Activated gamma-delta T cell (primary cell): ENCODE data around the gene ABR.
"Not testable (repeated sequence)": the region's sequence is repeated elsewhere in the genome, so short reads cannot be mapped to it uniquely, and the experiment has no call there.

Experiments
- DNase-seq: peaks from one replicate; lab custom pipeline; 2025; lab: John Stamatoyannopoulos, UW

ABR gene

GRCh38 chr17:1120596-1121441, 59.0 kb downstream of the ABR start:
- DNase-seq = no peak

GRCh38 chr17:1119924-1120323, 59.9 kb downstream of the ABR start:
- no peak for DNase-seq

GRCh38 chr17:1116602-1117001, 63.2 kb downstream of the ABR start:
- no peak for DNase-seq

GRCh38 chr17:1112875-1113274, 66.9 kb downstream of the ABR start:
- no peak for DNase-seq

- DNase-seq = no peak
Measured at GRCh38 chr17:1111599-1112443, 68.0 kb downstream of the ABR start.

GRCh38 chr17:1110862-1111598, 68.8 kb downstream of the ABR start:
- DNase-seq = no peak

GRCh38 chr17:1110541-1110861, 69.3 kb downstream of the ABR start:
- DNase-seq = no peak

GRCh38 chr17:1109606-1110540, 69.9 kb downstream of the ABR start:
- no peak for DNase-seq

- peak; percentile 59 for DNase-seq
Measured at GRCh38 chr17:1108765-1109605, 70.8 kb downstream of the ABR start.

- DNase-seq = no peak
Measured at GRCh38 chr17:1108478-1108764, 71.4 kb downstream of the ABR start.

GRCh38 chr17:1107777-1108477, 71.9 kb downstream of the ABR start:
- DNase-seq = no peak

GRCh38 chr17:1107083-1107776, 72.6 kb downstream of the ABR start:
- no peak for DNase-seq

GRCh38 chr17:1104222-1104621, 75.6 kb downstream of the ABR start:
- DNase-seq = no peak

- DNase-seq = no peak
Measured at GRCh38 chr17:1100382-1100781, 79.4 kb downstream of the ABR start.

- DNase-seq = no peak
Measured at GRCh38 chr17:1099242-1099641, 80.5 kb downstream of the ABR start.

- not testable (repeated sequence) for DNase-seq
Measured at GRCh38 chr17:1097972-1098744, 81.6 kb downstream of the ABR start.

- DNase-seq = no peak
Measured at GRCh38 chr17:1096215-1096614, 83.6 kb downstream of the ABR start.

- no peak for DNase-seq
Measured at GRCh38 chr17:1095853-1096173, 84.0 kb downstream of the ABR start.
